Aorta (tissue), 5 donors: ENCODE measurements around the gene BMPER. TPM values are rescaled to one million over a fixed set of nuclear protein-coding genes. Genes with fewer than 3 reads are reported as not detected.

Source experiments
- ATAC-seq: fragments of 200-7000 bp; cut with Tn5 transposase; one replicate; pipeline ENCODE4 v1.9.1; 2022; ENCODE audit warnings: moderate library complexity; ENCODE audit not compliant: low FRiP score
- DNase-seq, 2 donors: peaks; one replicate each; pipeline ENCODE4 v3.0.0-alpha.2; 2020
- H3K27ac ChIP-seq, 2 donors: one replicate each; pipeline ENCODE4 v1.5.1; 2013; ENCODE audit warnings: low read length in 2 of 2, mild to moderate bottlenecking in 2 of 2, moderate library complexity in 2 of 2, control low read depth in 1 of 2, inconsistent platforms in 1 of 2, low read depth in 1 of 2
- H3K27me3 ChIP-seq, 2 donors: one replicate each; pipeline ENCODE4 v1.6.1; 2013; ENCODE audit warnings: control low read depth in 1 of 2, low read length in 1 of 2, mild to moderate bottlenecking in 1 of 2, moderate library complexity in 1 of 2; ENCODE audit not compliant: insufficient read depth in 2 of 2, control insufficient read depth in 1 of 2
- H3K36me3 ChIP-seq, 2 donors: one replicate each; pipeline ENCODE4 v1.6.1; 2013; ENCODE audit warnings: control low read depth in 1 of 2, low read length in 1 of 2, mild to moderate bottlenecking in 1 of 2; ENCODE audit not compliant: insufficient read depth in 2 of 2, control insufficient read depth in 1 of 2
- H3K4me1 ChIP-seq, 2 donors: one replicate each; pipeline ENCODE4 v1.6.1; 2013; ENCODE audit warnings: low read length in 2 of 2, control low read depth in 1 of 2, mild to moderate bottlenecking in 1 of 2, moderate library complexity in 1 of 2; ENCODE audit not compliant: insufficient read depth in 2 of 2, control insufficient read depth in 1 of 2
- H3K4me3 ChIP-seq, 2 donors: one replicate each; pipeline ENCODE4 v1.5.1; 2013; ENCODE audit warnings: low read length in 2 of 2, control low read depth in 1 of 2, mild to moderate bottlenecking in 1 of 2
- H3K9me3 ChIP-seq: one replicate; pipeline ENCODE4 v1.6.1; 2013; ENCODE audit warnings: mild to moderate bottlenecking, low read length; ENCODE audit not compliant: control insufficient read depth
- WGBS, 2 donors: extraction: QIAGEN DNeasy Blood & Tissue Kit; methylation state at CpG; one replicate each; pipeline ENCODE4 v1.1.7; 2013; 5-methylcytosine and 5-hydroxymethylcytosine counted together
- intact Hi-C, 2 donors: fragments of 100-400 bp; cut with DNase I; formaldehyde crosslinking; loops; one replicate each; pipeline versions ENCODE4 v1.14.2 to v1.15.0; 2022
- polyA plus RNA-seq, 2 donors: library from polyadenylated mRNA; stranded (reverse); fragments of 200-250 nt; gene quantifications; one replicate each; pipeline ENCODE4 v1.2.3, GENCODE V29; 2013
- total RNA-seq, 2 donors: library from RNA; stranded (reverse); fragmentation: NEBNext Ultra II Directional; extraction: Animal tissue kit (Norgen Biotek cat#: 25700); gene quantifications; one replicate each; pipeline ENCODE4 v1.2.1, GENCODE V29; 2021
- donor health status: healthy with polysubstance abuse.
- donor health status: Bipolar disorder and iron deficiency.
- donor health status: DM: no; HTN: no; CAD: no.
- donor health status: DM: no; HTN: no; CAD: no.
- donor health status: DM: yes; HTN: yes; CAD: no.

Gene BMPER
- total and polyA plus RNA-seq, 4 donors = 0.88 to 14.0 (median 1.7) TPM

- Histone ChIP-seq H3K27me3 (no peaks in the 10 kb centered on the region), H3K27ac (no peak overlapping the region), H3K9me3 (no peaks in the 10 kb centered on the region), H3K4me3 (no peak overlapping the region), H3K36me3 (no peaks in the 10 kb centered on the region), H3K4me1 (peaks cover 0 to 1% of the 10 kb centered on the region in 2 donors)
- 69 to 72% methylated on average over 4 of the region's 4 CpGs for WGBS, 2 donors
- ATAC-seq (no peak), DNase-seq (no peak)
- intact Hi-C loops = no loop called here
Measured at GRCh38 chr7:33873981-33874750, 31.2 kb upstream of the BMPER start.

- no peaks in the 10 kb centered on the region for H3K9me3 ChIP-seq
- H3K27ac ChIP-seq = no peak overlapping the region
- H3K36me3 ChIP-seq = no peaks in the 10 kb centered on the region
- 5 to 9% methylated on average over 5 of the region's 5 CpGs for WGBS, 2 donors
- no peaks in the 10 kb centered on the region for H3K27me3 ChIP-seq
- intact Hi-C loops = no loop called here
- peaks cover 0 to 1% of the 10 kb centered on the region in 2 donors for H3K4me1 ChIP-seq
- DNase-seq = peak in 1 of 2 donors; percentile 56
- no peak overlapping the region for H3K4me3 ChIP-seq
- ATAC-seq = peak; percentile 64
Measured at GRCh38 chr7:33874943-33875342, 30.4 kb upstream of the BMPER start.

GRCh38 chr7:33876596-33877274 lies 28.6 kb upstream of the BMPER start:
- Histone ChIP-seq H3K27ac (no peak overlapping the region), H3K9me3 (no peaks in the 10 kb centered on the region), H3K36me3 (no peaks in the 10 kb centered on the region), H3K4me1 (peaks cover 0 to 1% of the 10 kb centered on the region in 2 donors), H3K4me3 (no peak overlapping the region), H3K27me3 (no peaks in the 10 kb centered on the region)
- ATAC-seq (no peak), DNase-seq (no peak)
- WGBS, 2 donors = 15 to 21% methylated on average over 3 of the region's 3 CpGs
- intact Hi-C loops = no loop called here

- Histone ChIP-seq H3K27ac (no peak overlapping the region), H3K4me3 (no peak overlapping the region), H3K4me1 (peaks cover 0 to 5% of the 10 kb centered on the region in 2 donors), H3K36me3 (no peaks in the 10 kb centered on the region), H3K27me3 (peaks cover 0 to 2% of the 10 kb centered on the region in 2 donors), H3K9me3 (no peaks in the 10 kb centered on the region)
- intact Hi-C loops = no loop called here
- DNase-seq = no peak
- no peak for ATAC-seq
Measured at GRCh38 chr7:33880787-33881186, 24.6 kb upstream of the BMPER start.

GRCh38 chr7:33881316-33881715 lies 24.0 kb upstream of the BMPER start:
- ATAC-seq = no peak
- no peak overlapping the region for H3K4me3 ChIP-seq
- H3K27me3 ChIP-seq = peaks cover 0 to 2% of the 10 kb centered on the region in 2 donors
- intact Hi-C loops = no loop called here
- no peak overlapping the region for H3K27ac ChIP-seq
- H3K4me1 ChIP-seq = peaks cover 0 to 5% of the 10 kb centered on the region in 2 donors
- no peak for DNase-seq
- no peaks in the 10 kb centered on the region for H3K9me3 ChIP-seq
- 91% methylated on average over 4 of the region's 4 CpGs for WGBS, 2 donors
- H3K36me3 ChIP-seq = no peaks in the 10 kb centered on the region

GRCh38 chr7:33882040-33882837 lies 23.1 kb upstream of the BMPER start:
- ATAC-seq (peak; percentile 81), DNase-seq (peak in 1 of 2 donors; percentile 55)
- Histone ChIP-seq H3K4me3 (no peak overlapping the region), H3K27me3 (peaks cover 0 to 2% of the 10 kb centered on the region in 2 donors), H3K4me1 (peaks cover 0 to 5% of the 10 kb centered on the region in 2 donors), H3K27ac (no peak overlapping the region), H3K9me3 (no peaks in the 10 kb centered on the region), H3K36me3 (no peaks in the 10 kb centered on the region)
- WGBS, 2 donors = 11 to 22% methylated on average over 7 of the region's 7 CpGs
- intact Hi-C loops = no loop called here

- H3K4me3 ChIP-seq = no peak overlapping the region
- WGBS, 2 donors = 60 to 63% methylated on average over 3 of the region's 3 CpGs
- no peak overlapping the region for H3K27ac ChIP-seq
- peaks cover 0 to 5% of the 10 kb centered on the region in 2 donors for H3K4me1 ChIP-seq
- no peak for ATAC-seq
- no peaks in the 10 kb centered on the region for H3K36me3 ChIP-seq
- intact Hi-C loops = no loop called here
- peaks cover 2% of the 10 kb centered on the region for H3K9me3 ChIP-seq
- no peak for DNase-seq
- peaks cover 0 to 3% of the 10 kb centered on the region in 2 donors for H3K27me3 ChIP-seq
Measured at GRCh38 chr7:33882950-33883670, 22.2 kb upstream of the BMPER start.

GRCh38 chr7:33883671-33883965 lies 21.7 kb upstream of the BMPER start:
- Histone ChIP-seq H3K4me1 (peaks cover 0 to 5% of the 10 kb centered on the region in 2 donors), H3K36me3 (no peaks in the 10 kb centered on the region), H3K27ac (no peak overlapping the region), H3K4me3 (no peak overlapping the region), H3K9me3 (peaks cover 2% of the 10 kb centered on the region), H3K27me3 (peaks cover 0 to 3% of the 10 kb centered on the region in 2 donors)
- 83 to 88% methylated on average over 1 of the region's 1 CpG for WGBS, 2 donors
- DNase-seq (no peak), ATAC-seq (no peak)
- intact Hi-C loops = no loop called here
